Measurements from ENCODE around the gene MDN1.

DNA sequence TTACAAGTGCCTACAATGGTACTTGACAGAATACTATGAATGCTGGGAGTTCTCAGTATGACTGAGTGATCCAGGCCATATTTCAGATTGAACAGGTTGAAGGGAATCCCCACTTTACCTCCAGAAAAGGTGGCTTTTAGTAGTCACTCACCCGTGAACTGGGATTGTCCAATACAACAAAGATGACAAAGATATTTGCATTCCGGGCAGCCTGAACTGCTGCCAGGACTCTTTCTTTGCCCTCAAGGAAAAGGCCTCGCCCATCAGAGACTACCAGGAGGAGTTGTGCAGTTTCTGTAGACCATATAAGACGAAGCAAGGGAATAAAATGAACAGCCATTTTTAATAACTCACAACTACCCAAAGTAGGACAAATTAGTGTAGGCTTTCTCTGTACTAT is 174.7 kb downstream of the MDN1 start:
- TF ChIP-seq, protein P1, sequence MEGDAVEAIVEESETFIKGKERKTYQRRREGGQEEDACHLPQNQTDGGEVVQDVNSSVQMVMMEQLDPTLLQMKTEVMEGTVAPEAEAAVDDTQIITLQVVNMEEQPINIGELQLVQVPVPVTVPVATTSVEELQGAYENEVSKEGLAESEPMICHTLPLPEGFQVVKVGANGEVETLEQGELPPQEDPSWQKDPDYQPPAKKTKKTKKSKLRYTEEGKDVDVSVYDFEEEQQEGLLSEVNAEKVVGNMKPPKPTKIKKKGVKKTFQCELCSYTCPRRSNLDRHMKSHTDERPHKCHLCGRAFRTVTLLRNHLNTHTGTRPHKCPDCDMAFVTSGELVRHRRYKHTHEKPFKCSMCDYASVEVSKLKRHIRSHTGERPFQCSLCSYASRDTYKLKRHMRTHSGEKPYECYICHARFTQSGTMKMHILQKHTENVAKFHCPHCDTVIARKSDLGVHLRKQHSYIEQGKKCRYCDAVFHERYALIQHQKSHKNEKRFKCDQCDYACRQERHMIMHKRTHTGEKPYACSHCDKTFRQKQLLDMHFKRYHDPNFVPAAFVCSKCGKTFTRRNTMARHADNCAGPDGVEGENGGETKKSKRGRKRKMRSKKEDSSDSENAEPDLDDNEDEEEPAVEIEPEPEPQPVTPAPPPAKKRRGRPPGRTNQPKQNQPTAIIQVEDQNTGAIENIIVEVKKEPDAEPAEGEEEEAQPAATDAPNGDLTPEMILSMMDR (IDR thresholded peaks at IDR 0.05), result no peak
- TF ChIP-seq POLR2A (IDR thresholded peaks at IDR 0.05), result no peak
